ENCODE measurements around the gene ATAD3C.
"Not testable (repeated sequence)": the region's sequence is repeated elsewhere in the genome, so short reads cannot be mapped to it uniquely, and the experiment has no call there.

DNA sequence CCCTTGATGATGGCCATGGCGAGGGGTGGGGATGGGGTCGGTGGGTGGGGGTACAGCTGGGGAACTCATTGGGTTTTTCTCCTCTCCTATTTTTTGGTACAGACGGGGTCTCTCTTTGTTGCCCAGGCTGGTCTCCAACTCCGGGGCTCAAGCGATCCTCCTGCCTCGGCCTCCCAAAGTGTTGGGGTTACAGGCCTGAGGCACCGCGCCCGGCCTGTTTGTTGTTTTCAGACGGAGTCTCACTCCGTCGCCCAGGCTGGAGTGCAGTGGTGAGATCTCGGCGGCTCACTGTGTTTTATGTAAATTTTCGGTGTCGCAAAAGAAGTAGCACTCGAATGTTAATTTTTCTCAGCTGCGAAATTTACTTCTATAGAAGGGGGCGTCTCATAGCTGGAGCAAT, 2.9 kb upstream of the ATAD3C start:
- TF ChIP-seq, protein P1, sequence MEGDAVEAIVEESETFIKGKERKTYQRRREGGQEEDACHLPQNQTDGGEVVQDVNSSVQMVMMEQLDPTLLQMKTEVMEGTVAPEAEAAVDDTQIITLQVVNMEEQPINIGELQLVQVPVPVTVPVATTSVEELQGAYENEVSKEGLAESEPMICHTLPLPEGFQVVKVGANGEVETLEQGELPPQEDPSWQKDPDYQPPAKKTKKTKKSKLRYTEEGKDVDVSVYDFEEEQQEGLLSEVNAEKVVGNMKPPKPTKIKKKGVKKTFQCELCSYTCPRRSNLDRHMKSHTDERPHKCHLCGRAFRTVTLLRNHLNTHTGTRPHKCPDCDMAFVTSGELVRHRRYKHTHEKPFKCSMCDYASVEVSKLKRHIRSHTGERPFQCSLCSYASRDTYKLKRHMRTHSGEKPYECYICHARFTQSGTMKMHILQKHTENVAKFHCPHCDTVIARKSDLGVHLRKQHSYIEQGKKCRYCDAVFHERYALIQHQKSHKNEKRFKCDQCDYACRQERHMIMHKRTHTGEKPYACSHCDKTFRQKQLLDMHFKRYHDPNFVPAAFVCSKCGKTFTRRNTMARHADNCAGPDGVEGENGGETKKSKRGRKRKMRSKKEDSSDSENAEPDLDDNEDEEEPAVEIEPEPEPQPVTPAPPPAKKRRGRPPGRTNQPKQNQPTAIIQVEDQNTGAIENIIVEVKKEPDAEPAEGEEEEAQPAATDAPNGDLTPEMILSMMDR (IDR thresholded peaks at IDR 0.05), result not testable (repeated sequence)
- TF ChIP-seq POLR2A (IDR thresholded peaks at IDR 0.05), result not testable (repeated sequence)
